ENCODE measurements around the gene ACADSB.

DNA sequence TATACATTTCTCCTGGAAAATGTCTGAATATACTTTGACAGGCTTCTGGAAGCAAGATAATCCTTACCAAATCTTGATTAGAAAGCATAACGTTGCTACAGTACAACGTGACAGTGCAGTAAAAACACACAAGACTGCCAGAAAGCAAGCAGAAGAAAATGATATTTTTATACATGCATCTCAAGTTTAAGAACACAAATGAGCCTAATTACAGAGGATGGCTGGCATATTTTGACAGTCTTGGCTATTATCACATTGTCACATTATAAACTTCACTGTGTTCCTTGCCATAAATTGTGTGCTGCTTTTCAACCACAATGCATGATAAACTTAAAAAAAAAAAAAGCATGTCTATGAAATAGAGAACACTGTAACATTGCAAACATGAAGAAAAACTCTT is 4.5 kb upstream of the ACADSB start:
- TF ChIP-seq, protein P1, sequence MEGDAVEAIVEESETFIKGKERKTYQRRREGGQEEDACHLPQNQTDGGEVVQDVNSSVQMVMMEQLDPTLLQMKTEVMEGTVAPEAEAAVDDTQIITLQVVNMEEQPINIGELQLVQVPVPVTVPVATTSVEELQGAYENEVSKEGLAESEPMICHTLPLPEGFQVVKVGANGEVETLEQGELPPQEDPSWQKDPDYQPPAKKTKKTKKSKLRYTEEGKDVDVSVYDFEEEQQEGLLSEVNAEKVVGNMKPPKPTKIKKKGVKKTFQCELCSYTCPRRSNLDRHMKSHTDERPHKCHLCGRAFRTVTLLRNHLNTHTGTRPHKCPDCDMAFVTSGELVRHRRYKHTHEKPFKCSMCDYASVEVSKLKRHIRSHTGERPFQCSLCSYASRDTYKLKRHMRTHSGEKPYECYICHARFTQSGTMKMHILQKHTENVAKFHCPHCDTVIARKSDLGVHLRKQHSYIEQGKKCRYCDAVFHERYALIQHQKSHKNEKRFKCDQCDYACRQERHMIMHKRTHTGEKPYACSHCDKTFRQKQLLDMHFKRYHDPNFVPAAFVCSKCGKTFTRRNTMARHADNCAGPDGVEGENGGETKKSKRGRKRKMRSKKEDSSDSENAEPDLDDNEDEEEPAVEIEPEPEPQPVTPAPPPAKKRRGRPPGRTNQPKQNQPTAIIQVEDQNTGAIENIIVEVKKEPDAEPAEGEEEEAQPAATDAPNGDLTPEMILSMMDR (IDR thresholded peaks at IDR 0.05; ENCODE audit: low read length), result no peak
- no peak for TF ChIP-seq EZH2 (optimal IDR thresholded peaks at IDR 0.05; ENCODE audit: low read depth, low read length)
